Medulla oblongata (tissue), 1 donor: ENCODE results near the gene BRD9.
A peak's percentile ranks its signal among the peaks of the same experiment; 100 is the strongest.
"Not testable (repeated sequence)": the region's sequence is repeated elsewhere in the genome, so short reads cannot be mapped to it uniquely, and the experiment has no call there.

Experiments
- DNase-seq: peaks from one replicate; pipeline ENCODE4 v3.0.0-alpha.2; 2015; ENCODE audit errors: extremely low spot score

Gene BRD9

DNA sequence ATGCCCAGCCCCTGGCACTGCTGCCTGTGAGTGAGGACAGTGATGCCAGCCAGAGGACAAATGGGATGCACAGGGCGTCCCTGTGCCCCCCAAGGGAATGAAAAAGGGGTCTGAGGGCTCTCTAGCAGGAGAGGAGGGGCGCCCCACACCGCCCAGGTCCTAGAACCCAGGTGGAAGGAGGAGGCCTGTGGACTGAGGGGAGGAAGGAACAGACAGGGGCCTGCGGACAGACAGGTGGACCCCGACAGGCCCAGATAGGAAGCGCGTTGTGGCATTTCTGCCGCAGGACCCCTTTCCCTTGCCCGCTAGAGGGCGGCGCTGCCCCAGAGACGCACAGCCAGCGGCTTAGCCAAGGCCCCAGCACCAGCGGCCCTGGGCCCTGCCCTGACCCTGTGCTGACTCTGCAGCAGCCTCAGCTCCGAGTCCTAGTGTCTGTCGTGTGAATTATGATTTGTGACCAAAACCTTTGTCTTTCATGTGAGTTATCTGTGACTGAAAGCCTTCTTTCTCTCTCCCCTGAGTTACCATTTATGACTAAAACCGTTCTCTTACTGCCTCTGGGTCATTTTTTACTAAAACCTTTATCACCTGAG lies 30.8 kb upstream of the BRD9 start:
- peak; percentile 73 for DNase-seq

DNA sequence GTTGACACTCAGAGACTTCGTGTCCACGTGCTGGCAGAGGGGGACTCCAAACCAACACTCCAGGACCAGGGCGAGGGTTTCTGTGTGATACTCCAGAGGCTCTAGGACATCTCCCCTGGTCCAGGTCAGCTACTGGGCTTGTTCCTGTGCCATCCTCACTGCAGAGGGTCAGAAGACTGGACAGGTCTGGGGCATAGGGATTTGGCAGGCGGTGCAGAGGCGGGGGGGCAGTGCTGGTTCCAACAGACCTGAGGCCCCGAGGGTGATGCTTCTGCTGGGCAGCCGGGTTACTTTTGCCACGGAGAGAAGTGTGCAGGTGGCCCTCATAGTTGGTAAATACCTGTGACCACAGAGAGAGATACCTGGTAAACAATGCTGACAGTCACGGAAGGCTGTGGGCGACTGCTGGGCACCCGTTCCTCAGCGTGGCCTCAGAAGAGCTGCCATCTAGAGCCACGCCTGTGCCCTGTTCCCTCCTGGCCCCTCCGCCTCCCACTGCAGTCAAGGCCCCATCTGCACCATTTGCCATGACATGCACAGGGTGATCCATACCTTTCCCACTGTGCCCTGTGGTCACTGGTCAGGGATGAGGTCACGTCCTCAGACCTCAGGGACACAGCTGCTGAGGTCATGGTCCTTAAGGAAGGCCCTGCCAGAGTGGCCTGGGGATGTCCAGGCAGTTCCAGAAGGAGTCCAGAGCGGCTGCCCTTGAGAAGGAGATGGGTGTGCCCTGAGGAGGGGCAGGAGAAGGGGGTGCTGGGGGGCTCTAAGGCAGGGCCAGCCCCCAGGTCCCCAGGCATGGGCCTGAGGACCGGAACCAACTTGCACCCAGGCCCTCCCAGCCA lies 30.1 kb upstream of the BRD9 start:
- no peak for DNase-seq

DNA sequence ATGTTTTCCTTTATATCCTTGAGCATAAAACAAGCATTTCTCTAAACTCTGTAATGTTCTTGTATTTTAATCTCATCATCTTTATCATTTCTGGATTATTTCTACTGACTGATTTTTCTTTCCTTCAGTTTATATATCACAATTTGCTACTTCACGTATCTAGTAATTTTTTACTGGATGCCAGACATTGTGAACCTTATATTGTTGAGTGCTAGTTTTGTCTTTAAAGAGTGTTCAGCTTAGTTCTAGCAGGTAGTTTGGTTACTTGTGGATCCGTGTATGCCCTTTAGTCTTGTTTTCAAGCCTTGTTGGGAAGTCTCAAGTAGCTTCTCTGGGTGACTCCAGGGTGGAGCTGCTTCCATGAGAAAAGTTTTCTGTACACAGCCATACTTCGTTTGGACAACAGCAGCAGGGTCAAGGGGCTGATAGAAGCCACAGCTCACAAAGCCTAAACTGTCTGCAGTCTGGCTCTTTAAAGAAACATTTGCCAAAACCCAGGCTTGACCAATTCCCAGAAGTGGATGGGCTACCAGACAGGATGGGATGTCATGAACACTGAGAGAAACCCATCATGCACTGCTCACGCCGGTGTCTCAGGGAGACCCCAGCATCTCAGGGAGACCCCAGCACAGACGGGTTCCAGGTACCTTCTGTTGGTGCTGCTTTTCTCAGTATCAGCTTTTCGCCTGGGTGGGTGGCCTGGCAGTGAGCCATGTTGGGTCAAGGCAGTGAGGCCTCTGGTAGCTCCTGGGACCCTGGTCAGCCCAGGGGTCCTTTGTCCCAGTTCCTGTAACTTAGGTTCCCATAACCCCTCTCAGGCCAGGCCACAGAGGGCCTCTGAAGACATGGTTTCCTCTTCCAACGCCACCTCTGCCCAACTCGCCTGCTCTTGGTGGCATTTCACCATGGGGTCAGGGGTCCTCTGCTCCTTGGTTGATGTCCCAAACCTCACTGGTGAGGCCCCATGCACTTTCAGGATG lies 29.1 kb upstream of the BRD9 start:
- no peak for DNase-seq

DNA sequence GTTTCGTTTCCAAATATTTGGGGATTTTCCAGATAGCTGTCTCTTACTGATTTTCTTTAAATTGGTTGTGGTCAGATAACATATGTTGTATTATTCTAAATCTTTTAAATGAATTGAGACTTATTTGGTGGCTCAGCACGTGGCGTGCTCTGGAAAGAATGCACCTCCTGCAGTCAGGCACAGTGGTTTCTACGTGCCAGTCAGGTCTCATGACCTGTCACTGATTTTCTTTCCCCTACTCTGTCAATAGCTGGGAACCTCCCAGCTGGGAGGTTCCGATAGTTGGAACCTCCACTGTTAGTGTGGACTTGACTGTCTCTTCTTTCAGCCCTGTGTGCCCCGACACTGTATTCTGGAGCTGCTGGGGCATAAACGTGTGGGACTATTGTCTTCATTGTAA lies 27.7 kb upstream of the BRD9 start:
- DNase-seq: no peak

DNA sequence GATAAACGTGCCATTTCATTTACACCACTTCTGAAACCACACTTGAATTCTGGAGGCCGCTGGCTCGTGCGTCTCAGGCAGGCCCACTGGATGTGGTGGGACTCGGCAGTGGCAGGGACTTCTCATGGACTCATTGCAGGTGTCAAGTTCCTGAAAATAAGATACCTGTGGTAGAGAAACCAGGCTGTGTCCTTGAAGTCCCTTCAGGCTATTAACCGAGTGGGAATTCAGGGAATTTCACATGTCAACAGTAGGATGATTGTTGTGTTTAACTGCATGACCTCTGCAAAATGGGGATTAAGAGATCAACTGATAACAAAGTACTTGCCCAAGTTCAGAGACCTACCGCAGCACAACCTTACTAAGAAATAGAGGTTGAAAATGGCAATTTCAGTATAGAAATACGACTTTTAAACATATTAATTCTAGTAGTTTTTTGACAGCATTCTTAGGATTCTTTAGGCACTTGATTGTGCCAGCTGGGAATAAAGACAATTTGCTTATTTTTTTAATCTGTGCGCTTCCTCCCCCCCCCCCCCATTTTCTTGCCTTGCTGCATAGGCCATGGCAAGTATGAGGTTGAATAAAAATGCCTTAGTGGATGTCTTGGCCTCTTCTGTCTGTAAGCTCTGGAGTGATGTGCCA lies 26.9 kb upstream of the BRD9 start:
- no peak for DNase-seq

- not testable (repeated sequence) for DNase-seq
These were observed 26.1 kb upstream of the BRD9 start for GRCh38 chr5:918717-919116.

DNA sequence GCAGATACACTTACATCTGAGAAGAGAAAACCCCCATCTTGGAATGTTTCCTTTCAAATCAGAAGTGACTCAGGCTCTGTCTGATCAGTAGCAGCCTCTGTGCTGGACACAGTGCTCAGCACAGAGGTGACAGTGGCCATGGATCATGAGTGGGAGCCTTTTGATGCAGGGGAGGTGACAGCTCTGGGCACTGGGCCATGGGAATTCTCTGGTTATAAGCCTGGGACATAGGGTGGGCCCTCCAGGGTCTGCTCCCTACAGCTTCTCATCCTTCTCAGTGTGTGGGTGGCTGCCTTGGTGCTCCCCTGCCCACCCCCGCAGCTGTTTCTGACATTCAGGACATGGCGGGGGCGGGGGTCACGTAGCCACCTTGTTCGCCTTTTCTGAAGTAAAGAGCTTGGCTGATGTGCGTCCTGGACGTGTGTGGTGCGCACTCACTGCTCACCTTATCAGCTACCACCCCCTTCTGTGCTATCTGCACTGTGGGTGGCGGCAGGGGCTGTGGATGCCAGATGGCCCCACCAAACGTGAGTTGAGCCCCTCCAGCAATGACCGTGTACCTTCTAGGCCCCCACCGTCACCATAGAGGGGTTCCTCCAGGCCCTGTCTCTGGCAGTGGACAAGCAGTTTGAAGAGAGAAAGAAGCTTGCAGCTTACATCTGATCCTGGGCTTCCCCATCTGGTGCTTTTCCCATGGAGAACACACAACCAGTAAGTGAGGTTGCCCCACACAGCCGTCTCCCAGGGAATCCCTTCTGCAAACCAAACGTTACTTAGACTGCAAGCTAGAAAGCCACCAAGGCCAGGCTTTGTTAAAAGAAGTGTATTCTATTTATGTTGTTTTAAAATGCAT lies 24.1 kb upstream of the BRD9 start:
- no peak for DNase-seq

DNA sequence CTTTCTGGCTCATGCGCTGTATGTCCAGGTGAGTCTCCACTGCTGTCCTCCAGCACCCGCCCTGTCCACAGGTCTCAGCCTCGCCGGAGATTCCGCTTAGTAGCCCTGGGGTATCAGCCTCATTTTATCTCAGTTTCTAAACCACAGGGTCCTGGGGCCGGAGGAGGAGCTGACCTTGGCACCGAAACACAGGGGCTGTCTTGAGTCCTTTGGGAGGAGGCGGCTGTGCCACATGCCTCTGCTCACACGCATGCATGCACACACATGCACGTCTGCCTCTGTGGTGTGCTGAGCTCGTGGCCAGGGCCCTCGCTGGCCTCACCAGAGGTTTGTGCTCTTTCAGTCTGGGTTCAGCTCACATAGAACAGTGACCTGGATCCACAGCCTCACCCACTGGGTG lies 23.3 kb upstream of the BRD9 start:
- DNase-seq: no peak

DNA sequence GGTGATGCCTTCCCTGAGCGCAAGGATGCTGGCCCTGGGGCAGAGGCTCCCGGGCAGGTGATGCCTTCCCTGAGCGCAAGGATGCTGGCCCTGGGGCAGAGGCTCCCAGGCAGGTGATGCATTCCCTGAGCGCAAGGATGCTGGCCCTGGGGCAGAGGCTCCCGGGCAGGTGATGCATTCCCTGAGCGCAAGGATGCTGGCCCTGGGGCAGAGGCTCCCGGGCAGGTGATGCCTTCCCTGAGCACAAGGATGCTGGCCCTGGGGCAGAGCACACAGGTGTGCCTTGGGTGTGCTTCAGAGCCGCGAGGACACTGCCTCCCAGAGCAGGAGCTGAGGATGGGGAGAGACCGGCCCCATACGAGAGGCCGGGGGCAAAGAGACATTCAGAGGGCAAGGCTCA lies 22.7 kb upstream of the BRD9 start:
- not testable (repeated sequence) for DNase-seq

DNA sequence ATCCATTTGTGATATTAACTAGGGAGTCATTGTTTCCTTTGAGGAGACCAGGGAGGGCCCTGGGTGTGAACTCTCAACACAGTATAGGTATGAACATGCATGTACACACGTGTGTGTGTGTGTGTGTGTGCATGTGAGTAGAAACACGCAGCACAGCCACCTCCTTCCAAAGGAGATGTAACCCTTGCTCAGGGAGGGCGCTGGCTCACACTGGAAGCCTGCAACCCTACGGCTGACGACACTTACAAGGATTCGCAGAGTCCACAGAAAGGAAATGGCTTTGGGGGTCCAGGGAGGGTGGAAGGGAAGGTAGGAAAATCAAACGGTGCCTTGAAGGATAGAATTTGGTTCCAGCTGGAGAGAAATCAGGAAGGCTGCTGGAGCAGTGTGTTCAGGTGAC lies 22.0 kb upstream of the BRD9 start:
- DNase-seq: no peak

GRCh38 chr5:914174-914573 lies 21.6 kb upstream of the BRD9 start:
- no peak for DNase-seq

- DNase-seq: no peak
These were observed 19.9 kb upstream of the BRD9 start for GRCh38 chr5:912280-913091.

DNA sequence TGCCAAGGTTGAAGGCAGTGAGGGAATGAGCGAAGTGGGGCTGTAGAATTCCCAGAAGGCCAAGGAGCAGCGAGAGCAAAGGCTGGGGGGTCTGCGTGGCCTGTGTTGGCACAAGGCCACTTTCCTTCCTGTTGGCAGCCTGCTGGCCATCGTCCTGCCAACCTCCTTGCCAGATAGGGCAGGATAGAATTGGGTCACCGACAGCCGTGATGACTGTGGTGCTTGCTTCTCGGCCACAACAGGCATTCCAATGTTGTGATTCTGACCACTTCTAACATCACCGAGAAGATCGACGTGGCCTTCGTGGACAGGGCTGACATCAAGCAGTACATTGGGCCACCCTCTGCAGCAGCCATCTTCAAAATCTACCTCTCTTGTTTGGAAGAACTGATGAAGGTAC lies 19.0 kb upstream of the BRD9 start:
- no peak for DNase-seq

DNA sequence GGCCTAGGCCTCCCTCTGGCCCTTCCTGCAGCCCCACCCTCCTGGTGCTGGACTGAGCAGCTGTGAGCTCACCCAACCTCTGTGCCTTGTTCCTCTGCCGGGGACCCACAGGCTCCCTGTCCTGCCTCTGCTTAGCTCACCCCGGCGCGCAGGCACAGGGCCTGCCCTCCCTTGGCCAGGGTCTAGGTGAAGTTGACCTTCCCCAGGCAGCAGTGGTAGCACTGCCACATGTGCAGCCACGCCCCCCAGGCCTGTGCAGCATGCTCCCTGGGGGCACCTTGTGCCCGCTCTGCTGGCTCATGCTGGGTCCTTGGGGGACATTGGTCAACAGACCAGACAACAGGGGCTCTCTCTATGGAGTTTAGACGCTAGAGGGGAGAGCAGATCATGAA lies 18.2 kb upstream of the BRD9 start:
- DNase-seq: no peak

DNA sequence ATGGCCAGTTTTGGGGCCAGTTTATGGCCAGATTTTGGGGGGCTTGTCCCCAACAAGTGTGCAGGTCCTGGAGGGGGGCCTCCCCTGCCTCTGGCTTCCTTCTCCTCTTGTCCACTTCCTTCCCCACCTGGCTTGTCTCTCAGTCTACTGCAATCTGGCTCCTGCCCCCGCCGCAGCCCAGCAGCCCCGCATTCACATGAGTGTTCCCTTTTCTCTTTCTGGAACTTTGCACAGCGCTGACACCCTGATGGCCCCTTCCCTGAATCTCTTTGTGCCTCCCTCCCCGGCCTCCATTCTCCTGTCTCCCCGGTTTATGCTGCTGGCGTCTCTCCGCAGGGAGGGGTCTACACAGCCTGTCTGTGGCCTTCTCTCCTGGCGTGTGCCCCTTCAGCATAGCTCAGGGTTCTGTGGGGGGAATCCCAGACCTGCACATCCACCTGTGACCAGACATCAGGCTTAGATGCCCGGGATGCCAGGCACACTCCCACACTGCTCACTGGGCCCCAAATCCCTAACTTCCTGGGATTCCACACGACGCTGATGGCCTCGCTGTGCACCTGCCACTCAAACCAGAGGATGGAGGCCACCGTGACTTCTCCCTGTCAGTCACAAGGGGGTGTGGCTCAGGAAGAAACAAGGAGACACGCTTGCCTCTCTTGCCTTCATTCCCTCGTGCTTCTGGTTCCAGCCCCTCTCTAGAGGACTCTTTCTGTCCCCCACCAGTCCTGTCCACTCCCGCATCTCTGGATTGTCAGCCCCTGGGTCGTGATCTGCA lies 17.6 kb upstream of the BRD9 start:
- no peak for DNase-seq

DNA sequence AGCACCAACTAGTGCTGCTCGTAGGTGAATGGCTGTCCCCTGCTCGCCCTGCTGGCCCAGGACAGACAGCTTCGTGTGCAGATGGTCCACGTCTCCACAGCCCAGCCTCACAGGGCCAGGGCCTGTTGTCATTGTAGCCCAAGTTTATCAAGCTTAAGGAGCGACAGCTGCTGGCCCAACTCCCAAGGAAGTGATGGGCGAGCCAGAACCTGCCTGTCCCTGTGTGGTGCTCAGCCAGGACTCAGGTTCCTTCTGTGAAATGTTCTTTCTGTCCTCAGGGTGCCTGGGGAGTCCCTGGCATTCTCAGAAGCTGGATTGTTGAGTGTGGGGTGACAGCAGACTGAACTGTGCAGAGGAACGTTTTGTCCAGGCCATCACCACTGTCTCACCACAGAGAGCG lies 16.5 kb upstream of the BRD9 start:
- DNase-seq: no peak

- DNase-seq: no peak
These were observed 15.6 kb upstream of the BRD9 start for GRCh38 chr5:908172-908571.

- DNase-seq: no peak
These were observed 14.8 kb upstream of the BRD9 start for GRCh38 chr5:907366-907910.

GRCh38 chr5:905139-905642 lies 12.6 kb upstream of the BRD9 start:
- DNase-seq: no peak
